Hepatocyte (in vitro differentiated cells): ENCODE measurements around the gene MRPL55.

Experiments
- EZH2 ChIP-seq: fragments of 200-600 bp; sonication (generic); IDR thresholded peaks from 2 replicates; pipeline ENCODE4 v1.6.1; 2016; ENCODE audit warnings: antibody characterized with exemption, mild to moderate bottlenecking, borderline replicate concordance
- EZH2phosphoT487 ChIP-seq: fragments of 200-600 bp; sonication (generic); IDR thresholded peaks from one replicate; pipeline ENCODE4 v1.6.1; 2018; ENCODE audit warnings: antibody characterized with exemption, mild to moderate bottlenecking, low read depth, moderate library complexity; ENCODE audit not compliant: unreplicated experiment, severe bottlenecking
- TF ChIP-seq, protein P1 (sequence below): fragments of 200-600 bp; sonication (generic); IDR thresholded peaks from 2 replicates; pipeline ENCODE4 v1.5.1; 2016; ENCODE audit warnings: antibody characterized with exemption, mild to moderate bottlenecking; ENCODE audit not compliant: poor library complexity

DNA sequence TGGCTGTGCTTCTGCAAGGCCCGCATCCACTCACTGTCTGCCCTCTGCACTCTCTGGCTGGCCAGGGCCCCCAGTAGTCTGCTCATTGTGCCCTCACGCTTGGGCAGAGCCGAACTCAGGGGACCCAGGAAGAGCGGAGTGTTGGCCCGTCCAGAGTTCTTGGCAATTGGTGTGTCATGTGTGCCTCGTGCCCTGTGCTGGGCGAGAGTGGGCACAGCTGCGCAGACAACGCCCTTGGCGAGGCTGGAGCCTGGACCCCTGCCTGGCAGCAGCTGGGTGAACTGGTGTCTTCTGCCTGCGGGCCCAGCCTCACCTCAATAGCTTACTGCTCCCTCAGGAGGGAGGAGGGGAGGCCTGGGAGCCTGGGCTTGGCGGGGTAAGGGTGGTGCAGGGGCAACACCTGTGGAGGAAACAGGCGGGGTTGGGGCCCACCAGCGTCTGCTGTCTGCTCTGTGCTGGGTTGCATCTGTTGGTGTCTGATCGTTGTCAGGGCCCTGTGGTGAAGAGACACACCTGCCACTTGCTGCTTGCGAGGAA, 33.1 kb upstream of the MRPL55 start:
- TF ChIP-seq EZH2phosphoT487: no peak
- TF ChIP-seq, protein P1, sequence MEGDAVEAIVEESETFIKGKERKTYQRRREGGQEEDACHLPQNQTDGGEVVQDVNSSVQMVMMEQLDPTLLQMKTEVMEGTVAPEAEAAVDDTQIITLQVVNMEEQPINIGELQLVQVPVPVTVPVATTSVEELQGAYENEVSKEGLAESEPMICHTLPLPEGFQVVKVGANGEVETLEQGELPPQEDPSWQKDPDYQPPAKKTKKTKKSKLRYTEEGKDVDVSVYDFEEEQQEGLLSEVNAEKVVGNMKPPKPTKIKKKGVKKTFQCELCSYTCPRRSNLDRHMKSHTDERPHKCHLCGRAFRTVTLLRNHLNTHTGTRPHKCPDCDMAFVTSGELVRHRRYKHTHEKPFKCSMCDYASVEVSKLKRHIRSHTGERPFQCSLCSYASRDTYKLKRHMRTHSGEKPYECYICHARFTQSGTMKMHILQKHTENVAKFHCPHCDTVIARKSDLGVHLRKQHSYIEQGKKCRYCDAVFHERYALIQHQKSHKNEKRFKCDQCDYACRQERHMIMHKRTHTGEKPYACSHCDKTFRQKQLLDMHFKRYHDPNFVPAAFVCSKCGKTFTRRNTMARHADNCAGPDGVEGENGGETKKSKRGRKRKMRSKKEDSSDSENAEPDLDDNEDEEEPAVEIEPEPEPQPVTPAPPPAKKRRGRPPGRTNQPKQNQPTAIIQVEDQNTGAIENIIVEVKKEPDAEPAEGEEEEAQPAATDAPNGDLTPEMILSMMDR: no peak
- no peak for TF ChIP-seq EZH2
